NCI-H460 (cell line): ENCODE measurements around the gene RMND5B. TPM values are rescaled to one million over a fixed set of nuclear protein-coding genes. Genes with fewer than 3 reads are reported as not detected.
"Not testable (repeated sequence)": the region's sequence is repeated elsewhere in the genome, so short reads cannot be mapped to it uniquely, and the experiment has no call there.

ENCODE experiments used
- DNase-seq: peaks from one replicate; pipeline ENCODE4 v3.0.0-alpha.2; 2016; ENCODE audit warnings: low read depth; ENCODE audit errors: extremely low read depth
- total RNA-seq: library from RNA; depleted of rRNA; stranded (reverse); fragments of >200 nt; shearing (Covaris generic); gene quantifications from 2 replicates; pipeline ENCODE4 v1.2.3, GENCODE V29; 2014

RMND5B gene
- total RNA-seq, 1 experiment from 2014 or later = 25.2 TPM

GRCh38 chr5:178162481-178162880, 31.7 kb downstream of the RMND5B start:
- no peak for DNase-seq

GRCh38 chr5:178163772-178164735, 33.2 kb downstream of the RMND5B start:
- peak; percentile 80 for DNase-seq

GRCh38 chr5:178165581-178165980, 34.8 kb downstream of the RMND5B start:
- no peak for DNase-seq

GRCh38 chr5:178170455-178170854, 39.6 kb downstream of the RMND5B start:
- DNase-seq = no peak

GRCh38 chr5:178174456-178174855, 43.6 kb downstream of the RMND5B start:
- no peak for DNase-seq

GRCh38 chr5:178176791-178177190, 46.0 kb downstream of the RMND5B start:
- no peak for DNase-seq

GRCh38 chr5:178177569-178177968, 46.8 kb downstream of the RMND5B start:
- DNase-seq = no peak

GRCh38 chr5:178180141-178180863, 49.5 kb downstream of the RMND5B start:
- DNase-seq = no peak

- no peak for DNase-seq
These were observed 51.5 kb downstream of the RMND5B start for GRCh38 chr5:178182158-178182876.

GRCh38 chr5:178186427-178186826, 55.6 kb downstream of the RMND5B start:
- no peak for DNase-seq

- no peak for DNase-seq
These were observed 56.2 kb downstream of the RMND5B start, which contains the start of gene GMCL2 for GRCh38 chr5:178187014-178187413. Gene GMCL2, minus strand, starts transcription at chr5:178187371. Its CDS starts 72 bp downstream, at chr5:178187299.

- DNase-seq = no peak
These were observed 58.6 kb downstream of the RMND5B start for GRCh38 chr5:178189433-178189832.

GRCh38 chr5:178191661-178192060, 60.8 kb downstream of the RMND5B start:
- DNase-seq = no peak

GRCh38 chr5:178192244-178192643, 61.4 kb downstream of the RMND5B start:
- DNase-seq = no peak

GRCh38 chr5:178192787-178193186, 62.0 kb downstream of the RMND5B start:
- no peak for DNase-seq

GRCh38 chr5:178193251-178193809, 62.5 kb downstream of the RMND5B start:
- no peak for DNase-seq

- DNase-seq = no peak
These were observed 63.2 kb downstream of the RMND5B start for GRCh38 chr5:178194026-178194425.

GRCh38 chr5:178196281-178196812, 65.5 kb downstream of the RMND5B start:
- DNase-seq = no peak

- DNase-seq = no peak
These were observed 66.2 kb downstream of the RMND5B start for GRCh38 chr5:178196986-178197385.

GRCh38 chr5:178198151-178198550, 67.3 kb downstream of the RMND5B start:
- DNase-seq = not testable (repeated sequence)
